ENCODE results near the gene SLC16A9. TPM values are rescaled to one million over a fixed set of nuclear protein-coding genes. Genes with fewer than 3 reads are reported as not detected.
"Not testable (repeated sequence)": the region's sequence is repeated elsewhere in the genome, so short reads cannot be mapped to it uniquely, and the experiment has no call there.

Gene SLC16A9
- total RNA-seq, 4 donors from 2014 or later: 0.25 to 2.3 (median 0.77) TPM

DNA sequence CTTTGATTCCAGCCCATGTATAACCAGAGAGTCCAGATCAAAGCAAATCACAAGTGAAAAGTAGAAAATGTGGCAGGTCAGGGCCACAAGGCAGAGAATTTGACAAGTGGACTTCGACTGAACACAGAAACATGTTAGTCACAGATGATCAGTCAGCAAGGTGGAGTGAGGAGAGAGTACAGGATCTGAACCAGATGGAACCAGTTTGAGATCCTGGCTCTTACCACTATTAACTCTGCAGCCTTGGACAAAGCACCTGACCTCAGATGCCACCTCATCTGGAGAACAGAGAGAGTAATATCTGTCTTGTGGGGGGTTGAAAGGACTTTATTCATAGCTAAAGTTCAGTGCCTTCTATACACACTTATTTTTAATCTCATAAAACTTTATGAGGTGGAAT lies 39.2 kb upstream of the SLC16A9 start:
- TF ChIP-seq, protein P1, sequence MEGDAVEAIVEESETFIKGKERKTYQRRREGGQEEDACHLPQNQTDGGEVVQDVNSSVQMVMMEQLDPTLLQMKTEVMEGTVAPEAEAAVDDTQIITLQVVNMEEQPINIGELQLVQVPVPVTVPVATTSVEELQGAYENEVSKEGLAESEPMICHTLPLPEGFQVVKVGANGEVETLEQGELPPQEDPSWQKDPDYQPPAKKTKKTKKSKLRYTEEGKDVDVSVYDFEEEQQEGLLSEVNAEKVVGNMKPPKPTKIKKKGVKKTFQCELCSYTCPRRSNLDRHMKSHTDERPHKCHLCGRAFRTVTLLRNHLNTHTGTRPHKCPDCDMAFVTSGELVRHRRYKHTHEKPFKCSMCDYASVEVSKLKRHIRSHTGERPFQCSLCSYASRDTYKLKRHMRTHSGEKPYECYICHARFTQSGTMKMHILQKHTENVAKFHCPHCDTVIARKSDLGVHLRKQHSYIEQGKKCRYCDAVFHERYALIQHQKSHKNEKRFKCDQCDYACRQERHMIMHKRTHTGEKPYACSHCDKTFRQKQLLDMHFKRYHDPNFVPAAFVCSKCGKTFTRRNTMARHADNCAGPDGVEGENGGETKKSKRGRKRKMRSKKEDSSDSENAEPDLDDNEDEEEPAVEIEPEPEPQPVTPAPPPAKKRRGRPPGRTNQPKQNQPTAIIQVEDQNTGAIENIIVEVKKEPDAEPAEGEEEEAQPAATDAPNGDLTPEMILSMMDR (IDR thresholded peaks at IDR 0.05): no peak
- no peak for ATAC-seq (ENCODE audit: low FRiP score)

DNA sequence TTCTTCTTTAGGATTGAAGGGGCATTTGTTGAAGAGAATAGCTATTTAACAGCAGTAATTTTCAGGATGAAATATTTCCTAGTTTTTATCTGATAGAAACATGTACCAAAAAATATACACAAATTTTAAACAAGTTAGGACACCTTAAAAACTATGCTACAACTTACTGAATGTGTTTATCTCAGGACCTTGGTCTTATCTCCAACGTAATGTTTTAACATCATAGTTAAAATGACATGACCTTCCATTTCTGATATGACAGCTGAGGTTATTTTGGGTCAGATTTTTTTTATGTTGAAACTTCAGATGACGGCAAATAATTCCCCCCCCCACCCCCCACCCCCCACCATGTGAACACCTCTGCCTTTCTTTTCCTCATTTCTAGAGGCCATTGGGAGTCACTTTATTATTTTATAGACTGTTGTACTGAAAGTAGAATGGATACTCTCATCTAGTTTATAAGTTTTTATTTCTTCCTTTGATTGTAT lies 35.6 kb upstream of the SLC16A9 start:
- TF ChIP-seq, protein P1 (IDR thresholded peaks at IDR 0.05): no peak
- no peak for ATAC-seq (ENCODE audit: low FRiP score)
- no peak for DNase-seq (ENCODE audit: low spot score)

More for the DNA sequence above, 39.2 kb upstream of the SLC16A9 start:
- no peak for DNase-seq (ENCODE audit: low spot score)

DNA sequence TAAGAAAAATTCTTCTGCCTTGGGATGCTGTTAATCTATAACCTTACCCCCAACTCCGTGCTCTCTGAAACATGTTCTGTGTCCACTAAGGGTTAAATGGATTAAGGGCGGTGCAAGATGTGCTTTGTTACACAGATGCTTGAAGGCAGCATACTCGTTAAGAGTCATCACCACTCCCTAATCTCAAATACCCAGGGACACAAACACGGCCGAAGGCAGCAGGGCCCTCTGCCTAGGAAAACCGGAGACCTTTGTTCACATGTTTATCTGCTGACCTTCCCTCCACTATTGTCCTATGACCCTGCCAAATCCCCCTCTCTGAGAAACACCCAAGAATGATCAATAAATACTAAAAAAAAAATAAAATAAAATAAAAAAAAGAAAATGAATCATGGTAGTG lies 35.1 kb upstream of the SLC16A9 start:
- DNase-seq (ENCODE audit: low spot score); ATAC-seq (ENCODE audit: low FRiP score): not testable (repeated sequence)

DNA sequence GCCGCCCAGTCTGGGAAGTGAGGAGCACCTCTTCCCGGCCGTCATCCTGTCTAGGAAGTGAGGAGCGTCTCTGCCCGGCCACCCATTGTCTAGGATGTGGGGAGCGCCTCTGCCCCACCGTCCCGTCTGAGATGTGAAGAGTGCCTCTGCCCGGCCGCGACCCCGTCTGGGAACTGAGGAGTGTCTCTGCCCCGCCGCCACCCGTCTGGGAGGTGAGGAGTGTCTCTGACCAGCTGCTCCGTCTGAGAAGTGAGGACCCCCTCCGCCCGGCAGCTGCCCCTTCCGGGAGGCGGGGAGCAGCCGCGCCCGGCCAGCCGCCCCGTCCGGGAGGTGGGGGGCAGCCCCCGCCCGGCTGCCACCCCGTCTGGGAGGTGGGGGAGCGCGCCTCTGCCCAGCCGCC lies 34.5 kb upstream of the SLC16A9 start:
- ATAC-seq (ENCODE audit: low FRiP score); DNase-seq (ENCODE audit: low spot score): not testable (repeated sequence)

DNA sequence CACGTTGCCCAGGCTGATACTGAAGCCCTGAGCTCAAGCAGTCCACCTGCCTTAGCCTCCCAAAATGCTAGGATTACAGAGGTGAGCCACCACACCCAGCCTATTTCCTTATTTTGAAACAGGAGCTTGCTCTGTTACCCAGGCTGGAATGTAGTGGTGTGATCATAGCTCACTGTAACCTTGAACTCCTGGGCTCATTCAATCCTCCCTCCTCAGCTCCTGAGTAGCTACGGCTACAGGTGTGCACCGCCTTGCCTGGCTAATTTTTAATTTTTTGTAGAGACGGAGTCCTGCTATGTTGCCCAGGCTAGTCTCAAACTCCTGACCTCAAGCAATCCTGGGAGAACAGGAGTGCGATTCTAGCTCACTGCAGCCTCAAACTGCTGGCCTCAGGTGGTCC lies 31.9 kb upstream of the SLC16A9 start:
- TF ChIP-seq, protein P1 (IDR thresholded peaks at IDR 0.05): no peak

DNA sequence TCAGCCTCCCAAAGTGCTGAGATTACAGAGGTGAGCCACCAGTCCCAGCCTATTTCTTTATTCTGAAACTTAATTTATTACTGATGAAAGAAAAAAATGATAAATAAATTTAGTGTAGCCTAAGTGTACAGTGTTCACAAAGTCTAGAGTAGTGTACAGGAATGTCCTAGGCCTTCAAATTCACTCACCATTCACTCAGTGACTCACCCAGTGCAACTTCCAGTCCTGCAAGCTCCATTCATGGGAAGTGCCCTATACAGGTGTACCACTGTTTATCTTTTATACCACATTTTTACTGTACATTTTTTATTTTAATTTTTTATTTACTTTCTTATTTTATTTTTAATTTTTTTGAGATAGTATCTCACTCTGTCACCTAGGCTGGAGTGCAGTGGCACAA lies 31.4 kb upstream of the SLC16A9 start:
- DNase-seq (ENCODE audit: low spot score) (no peak), ATAC-seq (ENCODE audit: low FRiP score) (no peak)
- TF ChIP-seq, protein P1 (IDR thresholded peaks at IDR 0.05): no peak

More for the DNA sequence above, 31.9 kb upstream of the SLC16A9 start:
- DNase-seq (ENCODE audit: low spot score) (no peak), ATAC-seq (ENCODE audit: low FRiP score) (no peak)

DNA sequence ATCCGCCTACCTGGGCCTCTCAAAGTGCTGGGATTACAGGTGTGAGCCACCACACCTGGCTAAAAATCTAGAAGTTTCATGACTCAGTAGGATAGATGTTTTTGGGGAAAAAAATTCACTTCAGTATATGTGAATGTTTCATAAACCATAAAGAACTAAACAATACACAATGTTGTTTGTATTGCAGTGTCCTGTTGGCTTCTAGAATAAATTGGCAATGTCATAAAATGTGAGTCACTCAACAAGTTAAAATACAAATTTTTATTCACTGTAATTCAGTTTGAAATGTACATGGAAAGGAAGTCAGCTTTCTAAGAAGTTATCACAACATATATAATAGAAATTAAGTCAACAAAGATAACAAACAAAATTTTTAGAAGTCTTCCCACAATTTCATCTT lies 27.1 kb upstream of the SLC16A9 start:
- no peak for ATAC-seq (ENCODE audit: low FRiP score)
- TF ChIP-seq, protein P1 (IDR thresholded peaks at IDR 0.05): no peak
- DNase-seq (ENCODE audit: low spot score): no peak

DNA sequence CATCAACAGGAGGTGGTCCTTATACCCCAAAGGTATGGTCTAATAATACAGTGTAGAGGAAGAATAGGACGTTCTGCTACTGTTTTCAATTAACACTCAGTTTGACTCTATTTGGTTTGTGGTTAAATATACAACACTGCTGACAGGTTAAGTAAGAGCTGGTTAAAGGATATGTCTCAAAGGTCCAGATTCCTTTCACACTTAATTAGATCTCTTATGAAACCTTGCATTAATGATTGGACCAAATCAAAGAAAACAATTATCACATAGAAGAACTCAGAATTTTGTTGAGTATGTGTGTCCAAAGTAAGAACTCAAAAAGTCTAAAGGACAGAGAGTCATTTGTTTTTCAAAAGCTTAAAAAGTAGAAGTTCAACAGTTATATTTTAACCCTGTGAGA lies 25.6 kb upstream of the SLC16A9 start:
- no peak for DNase-seq (ENCODE audit: low spot score)
- ATAC-seq (ENCODE audit: low FRiP score): no peak
- TF ChIP-seq, protein P1 (IDR thresholded peaks at IDR 0.05): no peak

All from omental fat pad (tissue), 4 donors.